ENCODE data around the gene CYB561.

Gene CYB561

DNA sequence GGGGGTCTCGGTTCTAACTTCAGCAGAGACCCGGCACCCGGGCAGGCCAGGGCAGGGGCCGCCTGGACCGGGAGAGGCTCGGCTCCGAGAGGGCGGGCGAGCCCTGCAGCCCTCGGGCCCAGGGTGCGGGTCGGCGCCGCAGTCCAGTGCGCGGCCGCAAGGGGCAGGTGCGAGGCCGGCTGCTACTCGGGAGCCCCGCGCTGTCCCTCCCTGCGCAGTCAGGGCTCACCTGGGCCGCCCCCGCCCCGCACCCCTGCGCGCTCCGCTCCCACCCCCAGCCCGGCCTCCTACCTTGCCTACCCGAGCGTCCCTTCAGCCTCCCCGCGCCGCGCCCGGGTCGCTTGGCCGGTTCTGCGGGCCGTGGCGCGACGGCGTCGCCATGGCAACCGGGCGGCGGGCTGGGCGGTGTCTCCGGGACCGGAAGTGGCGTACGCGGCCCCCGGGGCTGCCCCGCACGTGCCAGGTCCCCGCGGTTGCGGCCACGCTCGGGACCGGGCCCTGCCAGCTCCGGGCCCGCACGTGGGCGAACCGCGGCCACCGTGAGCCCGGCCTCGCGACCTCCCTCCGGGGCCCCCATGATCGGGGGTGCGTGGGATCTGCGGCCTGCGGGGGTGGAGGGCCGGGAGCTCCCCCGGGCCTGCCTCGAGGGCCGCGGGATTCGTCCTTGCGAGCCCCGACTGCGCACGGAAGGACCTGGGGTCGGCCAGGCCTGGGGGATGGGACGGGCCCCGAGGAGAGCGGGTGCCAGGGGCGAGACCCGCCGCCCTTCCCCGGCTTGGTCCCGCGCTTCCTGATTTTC, at the start of gene CYB561:
CYB561 (minus strand) TSS at position 353 of the 799 bp plus-strand sequence. CDS start 8,759 bp downstream, outside the sequence.
- peak; percentile 62 for DNase-seq

DNA sequence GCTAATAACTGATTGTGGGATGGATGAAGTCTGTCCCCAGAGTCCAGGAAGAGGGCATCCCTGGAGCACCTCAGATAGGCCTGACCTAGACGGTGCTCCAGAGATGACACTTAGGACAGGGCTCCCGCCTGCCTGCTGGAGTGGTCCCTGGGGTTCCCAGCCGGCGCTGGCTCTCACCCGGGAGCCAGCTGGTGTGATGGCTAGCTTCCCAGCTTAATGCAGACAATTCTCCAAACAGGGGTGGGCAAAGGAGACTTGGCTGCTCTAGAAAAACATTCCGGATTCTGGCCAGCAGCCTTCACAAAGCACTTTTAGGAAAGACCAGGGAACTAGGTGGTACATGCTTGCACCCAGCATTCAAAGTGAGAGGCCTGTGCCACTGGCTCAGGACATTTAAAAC, 49.4 kb upstream of the CYB561 start:
- DNase-seq = no peak

DNA sequence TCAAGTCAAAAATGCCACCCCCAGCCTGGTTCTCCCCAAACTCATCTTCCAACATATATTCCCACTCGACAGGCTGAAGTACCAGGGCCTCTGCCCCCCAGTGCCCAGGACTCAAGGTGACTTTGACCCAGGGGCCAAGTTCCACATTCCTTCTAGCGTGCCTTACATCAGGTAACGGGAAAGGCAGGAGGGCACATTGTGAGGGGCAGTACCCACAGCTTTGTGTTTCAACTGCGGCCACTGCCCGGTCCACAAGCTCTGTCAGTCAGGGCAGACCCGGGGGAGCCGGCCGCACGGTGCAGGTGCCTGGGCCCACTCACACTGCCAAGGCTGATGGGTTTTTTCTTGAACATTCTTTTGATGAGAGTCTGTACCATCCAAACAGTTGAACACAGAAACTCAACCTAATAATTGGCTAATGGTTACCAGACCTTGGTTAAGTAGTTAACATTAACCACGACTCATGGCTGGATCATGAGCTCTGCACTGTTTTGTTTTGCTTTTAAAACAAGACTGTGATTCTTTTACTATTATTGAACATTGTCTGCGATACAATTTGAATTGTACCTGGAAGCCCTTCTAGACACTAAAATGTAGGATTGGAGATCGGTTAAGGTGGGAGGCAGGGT, 48.3 kb upstream of the CYB561 start:
- no peak for DNase-seq

GRCh38 chr17:63493411-63493810, 47.3 kb upstream of the CYB561 start:
- DNase-seq = no peak

DNA sequence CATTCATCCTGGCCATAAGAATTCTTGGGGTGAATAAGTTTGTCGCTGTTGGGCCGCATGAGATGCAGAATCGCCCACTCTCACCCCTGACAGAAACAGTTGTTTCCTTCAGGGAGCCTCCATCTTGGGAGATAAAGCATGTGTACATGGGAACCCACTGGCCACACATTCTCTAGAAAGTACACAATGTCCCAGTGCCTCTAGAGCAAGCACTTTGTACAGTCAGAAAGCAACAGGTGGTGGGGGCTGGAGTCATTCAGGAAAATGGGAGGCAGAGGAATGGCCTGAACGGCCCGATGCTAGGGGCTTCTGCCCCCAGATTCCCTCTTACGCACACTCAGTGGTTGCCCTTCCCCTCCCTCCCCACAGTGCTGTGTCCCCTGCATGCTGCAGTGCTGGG, 46.8 kb upstream of the CYB561 start:
- DNase-seq = no peak

GRCh38 chr17:63491977-63492618, 46.0 kb upstream of the CYB561 start:
- no peak for DNase-seq

DNA sequence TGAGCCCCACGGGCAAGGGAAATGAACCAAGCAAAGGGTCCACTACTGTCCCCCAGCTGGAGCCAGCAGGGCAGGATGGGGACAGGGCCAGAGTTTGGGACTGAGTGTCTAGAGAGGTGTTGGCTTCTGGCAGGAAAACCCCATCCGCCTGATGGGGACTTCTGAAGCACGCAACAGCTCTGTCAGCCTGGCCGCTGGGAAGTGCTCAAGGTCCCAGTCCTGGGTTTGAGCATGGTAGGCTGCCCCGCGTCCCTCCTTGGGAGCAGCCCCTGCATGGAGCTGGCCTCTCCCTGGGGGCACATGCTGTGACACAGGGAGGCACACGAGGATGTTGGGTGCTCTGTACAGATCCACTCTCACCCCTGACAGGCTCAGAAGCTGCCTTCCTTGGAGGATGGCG, 45.3 kb upstream of the CYB561 start:
- no peak for DNase-seq

- no peak for DNase-seq
Measured at GRCh38 chr17:63490858-63491400, 44.8 kb upstream of the CYB561 start.

GRCh38 chr17:63490329-63490728, 44.2 kb upstream of the CYB561 start:
- DNase-seq = no peak

- no peak for DNase-seq
Measured at GRCh38 chr17:63489291-63489690, 43.2 kb upstream of the CYB561 start.

- DNase-seq = no peak
Measured at GRCh38 chr17:63488851-63489250, 42.7 kb upstream of the CYB561 start.

DNA sequence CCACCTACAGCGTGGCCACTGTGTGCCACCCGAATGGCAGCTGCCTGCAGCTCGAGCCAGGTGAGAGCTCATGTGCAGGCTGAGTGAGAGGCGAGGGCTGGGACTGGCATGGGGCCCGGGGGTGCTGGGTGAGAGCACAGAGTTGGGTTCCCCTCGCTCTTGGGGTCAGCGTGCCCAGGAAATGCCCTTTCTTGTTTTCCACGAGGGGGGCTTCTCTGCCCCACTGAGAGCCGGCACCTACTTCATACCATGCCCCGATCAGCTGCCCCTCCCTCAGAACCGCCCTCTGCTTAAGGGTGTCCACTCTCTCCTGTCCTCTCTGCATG, 40.9 kb upstream of the CYB561 start:
- DNase-seq = no peak

DNA sequence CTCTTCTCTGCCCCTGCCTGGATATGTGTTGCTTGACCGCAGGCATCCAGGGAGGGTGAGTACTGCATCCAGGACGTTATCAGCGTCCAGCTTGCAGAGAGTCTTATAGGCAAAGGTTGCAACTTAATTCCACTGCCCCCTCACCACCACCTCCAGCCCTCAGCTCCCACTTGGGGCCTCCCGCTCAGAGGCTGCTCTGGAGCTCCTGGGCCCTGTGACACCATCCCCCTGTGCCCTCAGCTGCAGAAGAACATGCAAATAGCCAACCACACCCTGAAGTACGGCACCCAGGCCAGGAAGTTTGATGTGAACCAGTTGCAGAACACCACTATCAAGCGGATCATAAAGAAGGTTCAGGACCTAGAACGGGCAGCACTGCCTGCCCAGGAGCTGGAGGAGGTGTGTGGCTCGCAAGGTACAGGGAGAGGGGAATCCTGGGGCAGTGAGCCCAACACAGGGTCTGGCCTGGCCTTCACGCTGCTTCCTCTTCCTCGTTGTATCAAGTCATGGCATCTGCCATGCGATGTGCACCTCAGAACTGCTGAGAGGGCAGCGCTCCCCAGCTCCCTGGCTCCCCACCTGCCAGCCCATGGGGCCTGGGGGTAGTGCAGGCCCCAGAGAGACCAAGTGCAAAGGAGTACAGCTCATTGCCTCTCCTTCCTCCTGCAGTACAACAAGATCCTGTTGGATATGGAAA, 40.4 kb upstream of the CYB561 start:
- DNase-seq = no peak

- no peak for DNase-seq
Measured at GRCh38 chr17:63483655-63484575, 37.8 kb upstream of the CYB561 start.

- no peak for DNase-seq
Measured at GRCh38 chr17:63483038-63483437, 36.9 kb upstream of the CYB561 start.

DNA sequence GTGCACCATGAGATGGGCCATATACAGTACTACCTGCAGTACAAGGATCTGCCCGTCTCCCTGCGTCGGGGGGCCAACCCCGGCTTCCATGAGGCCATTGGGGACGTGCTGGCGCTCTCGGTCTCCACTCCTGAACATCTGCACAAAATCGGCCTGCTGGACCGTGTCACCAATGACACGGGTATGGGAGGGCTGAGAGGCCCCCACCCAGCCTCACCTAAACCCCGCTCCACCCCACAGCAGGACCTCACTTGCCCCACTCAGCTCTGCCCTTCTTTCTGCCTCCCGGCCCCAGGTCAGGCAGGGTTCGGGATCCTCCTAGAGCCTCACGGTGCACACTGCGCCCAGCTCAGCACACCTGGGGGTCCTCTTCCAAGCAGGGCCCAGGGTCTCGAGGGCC, 36.4 kb upstream of the CYB561 start:
- no peak for DNase-seq

- DNase-seq = no peak
Measured at GRCh38 chr17:63481488-63481870, 35.4 kb upstream of the CYB561 start.

GRCh38 chr17:63480826-63481487, 34.9 kb upstream of the CYB561 start:
- no peak for DNase-seq

DNA sequence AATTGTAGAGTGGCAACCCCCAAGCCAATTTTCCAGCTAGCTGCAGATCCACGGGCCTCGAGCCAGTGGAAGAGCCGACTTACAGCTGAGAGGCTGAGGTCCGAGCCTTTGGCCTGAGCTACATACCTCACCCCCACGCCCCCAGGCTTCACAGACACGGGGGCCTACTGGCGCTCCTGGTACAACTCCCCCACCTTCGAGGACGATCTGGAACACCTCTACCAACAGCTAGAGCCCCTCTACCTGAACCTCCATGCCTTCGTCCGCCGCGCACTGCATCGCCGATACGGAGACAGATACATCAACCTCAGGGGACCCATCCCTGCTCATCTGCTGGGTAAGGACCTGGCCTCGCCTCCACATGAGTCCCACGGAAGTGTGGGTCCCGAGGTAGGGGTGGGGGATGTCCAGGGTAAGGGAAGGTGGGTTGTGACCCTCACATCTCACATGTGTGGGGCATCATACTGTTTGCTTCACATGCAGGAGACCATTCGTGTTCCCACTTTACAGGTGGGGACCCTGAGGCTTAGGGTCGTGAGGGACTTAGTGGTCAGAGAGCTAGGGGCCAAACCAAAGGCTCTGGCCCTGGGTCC, 34.2 kb upstream of the CYB561 start:
- DNase-seq = no peak

- DNase-seq = no peak
Measured at GRCh38 chr17:63479495-63480184, 33.5 kb upstream of the CYB561 start.

Measured in activated gamma-delta T cell treated with Interleukin-2 at 50 U/mL for 16 hours (primary cell).